SK-N-SH (cell line): ENCODE data around the gene ST3GAL6.

Experiments used
- FOXJ3 ChIP-seq: sonication (generic); formaldehyde crosslinking; IDR thresholded peaks from 2 replicates; pipeline ENCODE4 v1.5.1; 2020; ENCODE audit warnings: mild to moderate bottlenecking, missing genetic modification reagents
- FOXM1 ChIP-seq: IDR thresholded peaks from 2 replicates; pipeline ENCODE4 v1.4.0; 2012; ENCODE audit warnings: low read depth, mild to moderate bottlenecking
- GABPA ChIP-seq: IDR thresholded peaks from 2 replicates; pipeline ENCODE4 v1.4.0; 2012; ENCODE audit warnings: low read depth, mild to moderate bottlenecking
- GATA2 ChIP-seq: sonication (generic); formaldehyde crosslinking; IDR thresholded peaks from 2 replicates; pipeline ENCODE4 v1.5.0; 2020; ENCODE audit warnings: mild to moderate bottlenecking, missing genetic modification reagents
- JUND ChIP-seq: IDR thresholded peaks from 2 replicates; pipeline ENCODE4 v1.4.0; 2012
- MEF2A ChIP-seq: IDR thresholded peaks from 2 replicates; pipeline ENCODE4 v1.4.0; 2012; ENCODE audit warnings: low read depth, borderline replicate concordance
- TAF1 ChIP-seq: IDR thresholded peaks from 2 replicates; pipeline ENCODE4 v1.6.1; 2012; ENCODE audit warnings: low read depth, mild to moderate bottlenecking, low read length, moderate library complexity, borderline replicate concordance
- YY1 ChIP-seq: IDR thresholded peaks from 2 replicates; pipeline ENCODE4 v1.4.0; 2012; ENCODE audit warnings: low read depth, mild to moderate bottlenecking
- TF ChIP-seq, protein P1 (sequence below): fragments of 200-600 bp; sonication (generic); IDR thresholded peaks from 2 replicates; pipeline ENCODE4 v1.6.1; 2017; ENCODE audit warnings: antibody characterized with exemption, mild to moderate bottlenecking, moderate library complexity
- TF ChIP-seq, protein P2 (sequence below): IDR thresholded peaks from 2 replicates; pipeline ENCODE4 v1.6.1; 2012; ENCODE audit warnings: mild to moderate bottlenecking, low read depth, low read length, moderate library complexity

DNA sequence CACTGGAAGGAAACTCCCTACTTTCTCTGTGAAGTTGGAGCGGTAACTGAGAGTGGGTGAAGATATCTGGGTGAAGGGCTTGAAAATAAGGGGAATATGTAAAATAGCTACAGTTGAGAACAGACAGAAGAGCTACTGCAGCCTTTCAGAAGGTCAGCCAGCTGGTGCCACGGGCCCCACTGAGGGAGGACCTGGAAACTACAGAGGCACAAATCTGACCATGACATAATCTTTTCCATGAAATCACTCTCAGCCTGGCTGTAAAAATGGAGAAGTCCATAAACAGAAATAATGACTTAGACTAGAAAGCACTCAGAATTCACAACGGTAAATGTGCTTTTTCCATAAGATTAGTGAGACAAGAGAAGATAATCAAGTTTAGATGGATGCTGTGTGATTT, 46.4 kb downstream of the ST3GAL6 start:
- TF ChIP-seq FOXM1: no peak
- TF ChIP-seq, protein P1, sequence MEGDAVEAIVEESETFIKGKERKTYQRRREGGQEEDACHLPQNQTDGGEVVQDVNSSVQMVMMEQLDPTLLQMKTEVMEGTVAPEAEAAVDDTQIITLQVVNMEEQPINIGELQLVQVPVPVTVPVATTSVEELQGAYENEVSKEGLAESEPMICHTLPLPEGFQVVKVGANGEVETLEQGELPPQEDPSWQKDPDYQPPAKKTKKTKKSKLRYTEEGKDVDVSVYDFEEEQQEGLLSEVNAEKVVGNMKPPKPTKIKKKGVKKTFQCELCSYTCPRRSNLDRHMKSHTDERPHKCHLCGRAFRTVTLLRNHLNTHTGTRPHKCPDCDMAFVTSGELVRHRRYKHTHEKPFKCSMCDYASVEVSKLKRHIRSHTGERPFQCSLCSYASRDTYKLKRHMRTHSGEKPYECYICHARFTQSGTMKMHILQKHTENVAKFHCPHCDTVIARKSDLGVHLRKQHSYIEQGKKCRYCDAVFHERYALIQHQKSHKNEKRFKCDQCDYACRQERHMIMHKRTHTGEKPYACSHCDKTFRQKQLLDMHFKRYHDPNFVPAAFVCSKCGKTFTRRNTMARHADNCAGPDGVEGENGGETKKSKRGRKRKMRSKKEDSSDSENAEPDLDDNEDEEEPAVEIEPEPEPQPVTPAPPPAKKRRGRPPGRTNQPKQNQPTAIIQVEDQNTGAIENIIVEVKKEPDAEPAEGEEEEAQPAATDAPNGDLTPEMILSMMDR: no peak
- TF ChIP-seq, protein P2, sequence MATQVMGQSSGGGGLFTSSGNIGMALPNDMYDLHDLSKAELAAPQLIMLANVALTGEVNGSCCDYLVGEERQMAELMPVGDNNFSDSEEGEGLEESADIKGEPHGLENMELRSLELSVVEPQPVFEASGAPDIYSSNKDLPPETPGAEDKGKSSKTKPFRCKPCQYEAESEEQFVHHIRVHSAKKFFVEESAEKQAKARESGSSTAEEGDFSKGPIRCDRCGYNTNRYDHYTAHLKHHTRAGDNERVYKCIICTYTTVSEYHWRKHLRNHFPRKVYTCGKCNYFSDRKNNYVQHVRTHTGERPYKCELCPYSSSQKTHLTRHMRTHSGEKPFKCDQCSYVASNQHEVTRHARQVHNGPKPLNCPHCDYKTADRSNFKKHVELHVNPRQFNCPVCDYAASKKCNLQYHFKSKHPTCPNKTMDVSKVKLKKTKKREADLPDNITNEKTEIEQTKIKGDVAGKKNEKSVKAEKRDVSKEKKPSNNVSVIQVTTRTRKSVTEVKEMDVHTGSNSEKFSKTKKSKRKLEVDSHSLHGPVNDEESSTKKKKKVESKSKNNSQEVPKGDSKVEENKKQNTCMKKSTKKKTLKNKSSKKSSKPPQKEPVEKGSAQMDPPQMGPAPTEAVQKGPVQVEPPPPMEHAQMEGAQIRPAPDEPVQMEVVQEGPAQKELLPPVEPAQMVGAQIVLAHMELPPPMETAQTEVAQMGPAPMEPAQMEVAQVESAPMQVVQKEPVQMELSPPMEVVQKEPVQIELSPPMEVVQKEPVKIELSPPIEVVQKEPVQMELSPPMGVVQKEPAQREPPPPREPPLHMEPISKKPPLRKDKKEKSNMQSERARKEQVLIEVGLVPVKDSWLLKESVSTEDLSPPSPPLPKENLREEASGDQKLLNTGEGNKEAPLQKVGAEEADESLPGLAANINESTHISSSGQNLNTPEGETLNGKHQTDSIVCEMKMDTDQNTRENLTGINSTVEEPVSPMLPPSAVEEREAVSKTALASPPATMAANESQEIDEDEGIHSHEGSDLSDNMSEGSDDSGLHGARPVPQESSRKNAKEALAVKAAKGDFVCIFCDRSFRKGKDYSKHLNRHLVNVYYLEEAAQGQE: no peak
- no peak for TF ChIP-seq GATA2 (CRISPR knock-in tag)
- no peak for TF ChIP-seq TAF1
- TF ChIP-seq JUND: no peak
- no peak for TF ChIP-seq YY1
- TF ChIP-seq FOXJ3: no peak
- TF ChIP-seq MEF2A: no peak
- TF ChIP-seq GABPA: no peak
